ENCODE measurements around the gene LIMS2.

GRCh38 chr2:127628767-127629614 is 46.3 kb downstream of the LIMS2 start:
- TF ChIP-seq GATA3 (IDR thresholded peaks at IDR 0.05; ENCODE audit: low read depth, low read length) (no peak), GATA2 (IDR thresholded peaks at IDR 0.05; ENCODE audit: low read depth, low read length) (no peak)

Data from SH-SY5Y (cell line).